Ovary (tissue), 3 donors: ENCODE data around the gene MRPL51.

Experiments
- EP300 ChIP-seq: sonication (generic); formaldehyde crosslinking; IDR thresholded peaks from one replicate; pipeline ENCODE4 v1.6.1; 2017; ENCODE audit warnings: antibody characterized with exemption
- POLR2A ChIP-seq: fragments of 450-650 bp; IDR thresholded peaks from one replicate; pipeline ENCODE4 v1.6.1; 2017; ENCODE audit warnings: antibody characterized with exemption, mild to moderate bottlenecking, moderate library complexity
- TF ChIP-seq, protein P1 (sequence below), 3 donors: fragments of 450-650 bp in 2 of 3; fragments of 200-600 bp in 1 of 3; IDR thresholded peaks; one replicate each; pipeline versions ENCODE4 v1.5.1 to v1.8.0; 2016 to 2022; ENCODE audit warnings: antibody characterized with exemption in 3 of 3, mild to moderate bottlenecking in 1 of 3
- donor health status: DM: no; HTN: no; CAD: no.

DNA sequence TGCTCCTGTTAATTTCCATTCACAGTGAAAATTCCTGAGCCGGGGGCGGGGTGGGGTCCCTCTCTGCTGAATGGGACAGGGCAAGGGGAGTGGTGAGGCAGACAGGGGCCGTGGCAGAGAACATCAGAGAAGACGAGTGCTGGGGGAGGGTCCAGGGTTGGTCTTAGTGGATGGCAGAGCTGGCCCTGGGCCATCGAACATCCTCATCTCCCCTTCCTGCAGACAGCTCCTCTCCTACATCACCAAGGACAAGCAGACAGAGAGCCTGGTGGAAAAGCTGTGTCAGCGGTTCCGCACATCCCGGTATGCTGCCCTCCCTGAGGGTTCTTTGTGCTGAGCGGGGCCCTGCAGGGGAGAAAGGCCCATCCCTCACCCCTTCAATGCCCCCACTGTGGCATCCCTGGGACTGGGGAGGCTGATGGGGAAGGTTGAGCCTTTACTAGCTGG lies 36.3 kb upstream of the MRPL51 start:
- TF ChIP-seq, protein P1, sequence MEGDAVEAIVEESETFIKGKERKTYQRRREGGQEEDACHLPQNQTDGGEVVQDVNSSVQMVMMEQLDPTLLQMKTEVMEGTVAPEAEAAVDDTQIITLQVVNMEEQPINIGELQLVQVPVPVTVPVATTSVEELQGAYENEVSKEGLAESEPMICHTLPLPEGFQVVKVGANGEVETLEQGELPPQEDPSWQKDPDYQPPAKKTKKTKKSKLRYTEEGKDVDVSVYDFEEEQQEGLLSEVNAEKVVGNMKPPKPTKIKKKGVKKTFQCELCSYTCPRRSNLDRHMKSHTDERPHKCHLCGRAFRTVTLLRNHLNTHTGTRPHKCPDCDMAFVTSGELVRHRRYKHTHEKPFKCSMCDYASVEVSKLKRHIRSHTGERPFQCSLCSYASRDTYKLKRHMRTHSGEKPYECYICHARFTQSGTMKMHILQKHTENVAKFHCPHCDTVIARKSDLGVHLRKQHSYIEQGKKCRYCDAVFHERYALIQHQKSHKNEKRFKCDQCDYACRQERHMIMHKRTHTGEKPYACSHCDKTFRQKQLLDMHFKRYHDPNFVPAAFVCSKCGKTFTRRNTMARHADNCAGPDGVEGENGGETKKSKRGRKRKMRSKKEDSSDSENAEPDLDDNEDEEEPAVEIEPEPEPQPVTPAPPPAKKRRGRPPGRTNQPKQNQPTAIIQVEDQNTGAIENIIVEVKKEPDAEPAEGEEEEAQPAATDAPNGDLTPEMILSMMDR (IDR thresholded peaks at IDR 0.05): no peak
- no peak for TF ChIP-seq POLR2A
- no peak for TF ChIP-seq EP300
